Stimulated activated CD4-positive, alpha-beta T cell treated with anti-CD3 and anti-CD28 coated beads, Interleukin-1b, Interleukin-23, amount 100 ng/mL, for 1 hour (primary cell): ENCODE data around the gene SIL1.

ENCODE experiments used
- DNase-seq, 2 donors: peaks; one replicate each; pipeline ENCODE4 v3.0.0-alpha.2; 2020; ENCODE audit warnings: low read depth in 2 of 2

The SIL1 gene

GRCh38 chr5:138983984-138984383 is 214.2 kb downstream of the SIL1 start:
- no peak for DNase-seq

GRCh38 chr5:138981586-138981985 is 216.6 kb downstream of the SIL1 start:
- no peak for DNase-seq

GRCh38 chr5:138981131-138981530 is 217.0 kb downstream of the SIL1 start:
- no peak for DNase-seq

- DNase-seq: no peak
These were observed 217.7 kb downstream of the SIL1 start for GRCh38 chr5:138980441-138980840.

GRCh38 chr5:138979684-138980280 is 218.4 kb downstream of the SIL1 start:
- no peak for DNase-seq

GRCh38 chr5:138978581-138978980 is 219.6 kb downstream of the SIL1 start:
- no peak for DNase-seq

GRCh38 chr5:138978080-138978479 is 220.1 kb downstream of the SIL1 start:
- DNase-seq: no peak

- no peak for DNase-seq
These were observed 222.9 kb downstream of the SIL1 start for GRCh38 chr5:138975098-138975847.

GRCh38 chr5:138974227-138975063 is 223.7 kb downstream of the SIL1 start:
- DNase-seq: no peak

- no peak for DNase-seq
These were observed 225.3 kb downstream of the SIL1 start for GRCh38 chr5:138972836-138973235.

GRCh38 chr5:138972230-138972629 is 225.9 kb downstream of the SIL1 start:
- no peak for DNase-seq

- DNase-seq: no peak
These were observed 228.7 kb downstream of the SIL1 start for GRCh38 chr5:138969323-138970002.

- no peak for DNase-seq
These were observed 229.6 kb downstream of the SIL1 start for GRCh38 chr5:138968601-138969000.

- DNase-seq: no peak
These were observed 230.2 kb downstream of the SIL1 start for GRCh38 chr5:138967791-138968448.

GRCh38 chr5:138966236-138966985 is 231.8 kb downstream of the SIL1 start:
- no peak for DNase-seq

- DNase-seq: no peak
These were observed 232.5 kb downstream of the SIL1 start for GRCh38 chr5:138965626-138966025.

GRCh38 chr5:138964647-138965201 is 233.4 kb downstream of the SIL1 start:
- no peak for DNase-seq

GRCh38 chr5:138963763-138964371 is 234.3 kb downstream of the SIL1 start:
- DNase-seq: no peak

- DNase-seq: no peak
These were observed 235.4 kb downstream of the SIL1 start for GRCh38 chr5:138962614-138963370.
